GM12801 (cell line): ENCODE results near the gene NRROS.

ENCODE experiments used
- CTCF ChIP-seq: IDR thresholded peaks from one replicate; pipeline ENCODE4 v1.5.1; 2011; ENCODE audit warnings: control low read depth; ENCODE audit not compliant: insufficient read length; ENCODE audit errors: extremely low read depth

NRROS gene

GRCh38 chr3:196656213-196656612, 16.7 kb downstream of the NRROS start:
- no peak for TF ChIP-seq CTCF

- no peak for TF ChIP-seq CTCF
These were observed 20.4 kb downstream of the NRROS start for GRCh38 chr3:196659901-196660351.

GRCh38 chr3:196660381-196661166, 21.1 kb downstream of the NRROS start:
- no peak for TF ChIP-seq CTCF

GRCh38 chr3:196661400-196661799, 21.9 kb downstream of the NRROS start:
- TF ChIP-seq CTCF = no peak

- TF ChIP-seq CTCF = no peak
These were observed 22.5 kb downstream of the NRROS start for GRCh38 chr3:196662033-196662432.

- TF ChIP-seq CTCF = no peak
These were observed 23.4 kb downstream of the NRROS start for GRCh38 chr3:196662711-196663571.
